ENCODE results near the gene CTNNA3.

GRCh38 chr10:65940816-65941662 is 1755.0 kb downstream of the CTNNA3 start:
- TF ChIP-seq, protein P1, sequence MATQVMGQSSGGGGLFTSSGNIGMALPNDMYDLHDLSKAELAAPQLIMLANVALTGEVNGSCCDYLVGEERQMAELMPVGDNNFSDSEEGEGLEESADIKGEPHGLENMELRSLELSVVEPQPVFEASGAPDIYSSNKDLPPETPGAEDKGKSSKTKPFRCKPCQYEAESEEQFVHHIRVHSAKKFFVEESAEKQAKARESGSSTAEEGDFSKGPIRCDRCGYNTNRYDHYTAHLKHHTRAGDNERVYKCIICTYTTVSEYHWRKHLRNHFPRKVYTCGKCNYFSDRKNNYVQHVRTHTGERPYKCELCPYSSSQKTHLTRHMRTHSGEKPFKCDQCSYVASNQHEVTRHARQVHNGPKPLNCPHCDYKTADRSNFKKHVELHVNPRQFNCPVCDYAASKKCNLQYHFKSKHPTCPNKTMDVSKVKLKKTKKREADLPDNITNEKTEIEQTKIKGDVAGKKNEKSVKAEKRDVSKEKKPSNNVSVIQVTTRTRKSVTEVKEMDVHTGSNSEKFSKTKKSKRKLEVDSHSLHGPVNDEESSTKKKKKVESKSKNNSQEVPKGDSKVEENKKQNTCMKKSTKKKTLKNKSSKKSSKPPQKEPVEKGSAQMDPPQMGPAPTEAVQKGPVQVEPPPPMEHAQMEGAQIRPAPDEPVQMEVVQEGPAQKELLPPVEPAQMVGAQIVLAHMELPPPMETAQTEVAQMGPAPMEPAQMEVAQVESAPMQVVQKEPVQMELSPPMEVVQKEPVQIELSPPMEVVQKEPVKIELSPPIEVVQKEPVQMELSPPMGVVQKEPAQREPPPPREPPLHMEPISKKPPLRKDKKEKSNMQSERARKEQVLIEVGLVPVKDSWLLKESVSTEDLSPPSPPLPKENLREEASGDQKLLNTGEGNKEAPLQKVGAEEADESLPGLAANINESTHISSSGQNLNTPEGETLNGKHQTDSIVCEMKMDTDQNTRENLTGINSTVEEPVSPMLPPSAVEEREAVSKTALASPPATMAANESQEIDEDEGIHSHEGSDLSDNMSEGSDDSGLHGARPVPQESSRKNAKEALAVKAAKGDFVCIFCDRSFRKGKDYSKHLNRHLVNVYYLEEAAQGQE (IDR thresholded peaks at IDR 0.05; ENCODE audit: low read depth), result no peak
- TF ChIP-seq EZH2phosphoT487 (IDR thresholded peaks at IDR 0.05; ENCODE audit: borderline replicate concordance) (no peak), ZNF274 (IDR thresholded peaks at IDR 0.05; ENCODE audit: low read depth, low read length) (no peak), EZH2 (IDR thresholded peaks at IDR 0.05) (no peak), RAD21 (IDR thresholded peaks at IDR 0.05; ENCODE audit: low read depth) (no peak), CTCF (IDR thresholded peaks at IDR 0.05 in 2 of 3, conservative IDR thresholded peaks at IDR 0.05 in 1 of 3; ENCODE audit: borderline replicate concordance in 1 of 3, insufficient read depth in 1 of 3, low read depth in 2 of 3, low read length in 2 of 3) (no peak)
